K562 (cell line): Measurements from ENCODE around the gene IMPA2.

Experiments used
- HDAC2 ChIP-seq: fragments of 450-650 bp; IDR thresholded peaks from 2 replicates; pipeline ENCODE4 v1.6.1; 2016; ENCODE audit warnings: mild to moderate bottlenecking
- POLR2A ChIP-seq: fragments of 450-650 bp; conservative IDR thresholded peaks from 2 replicates; pipeline ENCODE4 v1.6.1; 2016
- POLR2AphosphoS5 ChIP-seq: IDR thresholded peaks from 2 replicates; pipeline ENCODE4 v1.6.1; 2011; ENCODE audit warnings: mild to moderate bottlenecking, low read depth, low read length, moderate library complexity; ENCODE audit not compliant: control insufficient read depth, insufficient read depth
- TCF7 ChIP-seq: sonication (generic); IDR thresholded peaks from 2 replicates; pipeline ENCODE4 v1.6.1; 2016; ENCODE audit warnings: antibody characterized with exemption, borderline replicate concordance
- TF ChIP-seq, protein P1 (sequence below), 3 experiments: IDR thresholded peaks in 2 of 3; conservative IDR thresholded peaks in 1 of 3; 2 replicates each; pipeline ENCODE4 v1.5.1; 2011 to 2012; ENCODE audit warnings: low read length in 3 of 3, mild to moderate bottlenecking in 3 of 3, control low read depth in 2 of 3, improper control_type of control experiment in 1 of 3, inconsistent platforms in 1 of 3, low read depth in 1 of 3, mixed read lengths in 1 of 3, moderate library complexity in 1 of 3; ENCODE audit not compliant: insufficient read depth in 2 of 3

DNA sequence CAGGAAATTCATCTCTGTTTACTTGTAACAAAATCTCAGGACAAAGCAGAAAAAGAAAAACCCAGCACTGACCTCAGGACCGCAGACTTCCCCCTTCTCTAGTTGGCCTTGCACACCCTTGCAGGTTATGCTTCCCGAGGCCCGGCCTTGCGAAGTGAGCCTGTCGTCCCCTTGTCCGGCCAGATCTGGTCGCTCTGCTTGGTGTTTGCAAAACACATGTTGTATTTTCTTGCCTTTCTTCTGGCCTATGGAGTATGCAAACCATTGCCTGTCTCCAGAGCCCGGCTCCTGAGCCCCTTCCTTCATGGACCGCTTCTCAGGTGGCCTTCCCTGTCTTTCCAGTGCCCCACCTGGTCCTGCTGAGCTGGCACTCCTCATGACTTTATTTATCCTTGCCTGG, 4.8 kb downstream of the IMPA2 start:
- no peak for TF ChIP-seq POLR2A
- TF ChIP-seq POLR2AphosphoS5, result no peak
- no peak for TF ChIP-seq HDAC2
- TF ChIP-seq TCF7, result no peak
- TF ChIP-seq, protein P1, sequence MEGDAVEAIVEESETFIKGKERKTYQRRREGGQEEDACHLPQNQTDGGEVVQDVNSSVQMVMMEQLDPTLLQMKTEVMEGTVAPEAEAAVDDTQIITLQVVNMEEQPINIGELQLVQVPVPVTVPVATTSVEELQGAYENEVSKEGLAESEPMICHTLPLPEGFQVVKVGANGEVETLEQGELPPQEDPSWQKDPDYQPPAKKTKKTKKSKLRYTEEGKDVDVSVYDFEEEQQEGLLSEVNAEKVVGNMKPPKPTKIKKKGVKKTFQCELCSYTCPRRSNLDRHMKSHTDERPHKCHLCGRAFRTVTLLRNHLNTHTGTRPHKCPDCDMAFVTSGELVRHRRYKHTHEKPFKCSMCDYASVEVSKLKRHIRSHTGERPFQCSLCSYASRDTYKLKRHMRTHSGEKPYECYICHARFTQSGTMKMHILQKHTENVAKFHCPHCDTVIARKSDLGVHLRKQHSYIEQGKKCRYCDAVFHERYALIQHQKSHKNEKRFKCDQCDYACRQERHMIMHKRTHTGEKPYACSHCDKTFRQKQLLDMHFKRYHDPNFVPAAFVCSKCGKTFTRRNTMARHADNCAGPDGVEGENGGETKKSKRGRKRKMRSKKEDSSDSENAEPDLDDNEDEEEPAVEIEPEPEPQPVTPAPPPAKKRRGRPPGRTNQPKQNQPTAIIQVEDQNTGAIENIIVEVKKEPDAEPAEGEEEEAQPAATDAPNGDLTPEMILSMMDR (IDR thresholded peaks at IDR 0.05 in 2 of 3, conservative IDR thresholded peaks at IDR 0.05 in 1 of 3; ENCODE audit: insufficient read depth in 2 of 3, low read depth in 1 of 3, low read length in 3 of 3), result no peak
